HG02852 (cell line): ENCODE measurements around the gene MC1R.
"Not testable (repeated sequence)": the region's sequence is repeated elsewhere in the genome, so short reads cannot be mapped to it uniquely, and the experiment has no call there.

Experiments
- ATAC-seq: cut with Tn5 transposase; IDR thresholded peaks from one replicate; pipeline ENCODE4 v1.9.1; 2021; ENCODE audit warnings: mild to moderate bottlenecking, moderate library complexity; ENCODE audit not compliant: unreplicated experiment

The MC1R gene

DNA sequence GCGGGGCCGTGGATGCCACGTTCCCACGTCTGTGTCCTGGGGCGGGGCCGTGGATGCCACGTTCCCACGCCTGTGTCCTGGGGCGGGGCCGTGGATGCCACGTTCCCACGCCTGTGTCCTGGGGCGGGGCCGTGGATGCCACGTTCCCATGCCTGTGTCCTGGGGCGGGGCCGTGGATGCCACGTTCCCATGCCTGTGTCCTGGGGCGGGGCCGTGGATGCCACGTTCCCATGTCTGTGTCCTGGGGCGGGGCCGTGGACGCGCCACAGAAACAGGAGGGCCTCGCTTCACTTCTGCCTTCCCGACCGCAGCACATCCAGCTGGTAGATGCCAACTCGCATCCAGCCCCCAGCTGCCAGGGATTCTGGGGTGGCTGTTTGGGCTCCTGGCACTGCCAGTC is 15.4 kb downstream of the MC1R start:
- not testable (repeated sequence) for ATAC-seq

DNA sequence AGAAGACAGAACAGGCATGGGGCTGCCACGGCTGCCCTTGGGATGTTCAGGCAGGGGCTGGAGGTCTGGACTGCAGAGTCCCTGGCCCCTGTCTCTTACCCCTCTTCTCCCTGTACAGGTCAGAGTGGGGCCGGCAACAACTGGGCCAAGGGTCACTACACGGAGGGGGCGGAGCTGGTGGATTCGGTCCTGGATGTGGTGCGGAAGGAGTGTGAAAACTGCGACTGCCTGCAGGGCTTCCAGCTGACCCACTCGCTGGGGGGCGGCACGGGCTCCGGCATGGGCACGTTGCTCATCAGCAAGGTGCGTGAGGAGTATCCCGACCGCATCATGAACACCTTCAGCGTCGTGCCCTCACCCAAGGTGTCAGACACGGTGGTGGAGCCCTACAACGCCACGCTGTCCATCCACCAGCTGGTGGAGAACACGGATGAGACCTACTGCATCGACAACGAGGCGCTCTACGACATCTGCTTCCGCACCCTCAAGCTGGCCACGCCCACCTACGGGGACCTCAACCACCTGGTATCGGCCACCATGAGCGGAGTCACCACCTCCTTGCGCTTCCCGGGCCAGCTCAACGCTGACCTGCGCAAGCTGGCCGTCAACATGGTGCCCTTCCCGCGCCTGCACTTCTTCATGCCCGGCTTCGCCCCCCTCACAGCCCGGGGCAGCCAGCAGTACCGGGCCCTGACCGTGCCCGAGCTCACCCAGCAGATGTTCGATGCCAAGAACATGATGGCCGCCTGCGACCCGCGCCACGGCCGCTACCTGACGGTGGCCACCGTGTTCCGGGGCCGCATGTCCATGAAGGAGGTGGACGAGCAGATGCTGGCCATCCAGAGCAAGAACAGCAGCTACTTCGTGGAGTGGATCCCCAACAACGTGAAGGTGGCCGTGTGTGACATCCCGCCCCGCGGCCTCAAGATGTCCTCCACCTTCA is 16.2 kb downstream of the MC1R start:
- no peak for ATAC-seq

DNA sequence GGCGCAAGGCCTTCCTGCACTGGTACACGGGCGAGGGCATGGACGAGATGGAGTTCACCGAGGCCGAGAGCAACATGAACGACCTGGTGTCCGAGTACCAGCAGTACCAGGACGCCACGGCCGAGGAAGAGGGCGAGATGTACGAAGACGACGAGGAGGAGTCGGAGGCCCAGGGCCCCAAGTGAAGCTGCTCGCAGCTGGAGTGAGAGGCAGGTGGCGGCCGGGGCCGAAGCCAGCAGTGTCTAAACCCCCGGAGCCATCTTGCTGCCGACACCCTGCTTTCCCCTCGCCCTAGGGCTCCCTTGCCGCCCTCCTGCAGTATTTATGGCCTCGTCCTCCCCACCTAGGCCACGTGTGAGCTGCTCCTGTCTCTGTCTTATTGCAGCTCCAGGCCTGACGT is 17.0 kb downstream of the MC1R start:
- not testable (repeated sequence) for ATAC-seq

- ATAC-seq: no peak
Observed at GRCh38 chr16:89936034-89936433, 17.4 kb downstream of the MC1R start.

GRCh38 chr16:89936508-89936907 is 17.8 kb downstream of the MC1R start:
- ATAC-seq: no peak

GRCh38 chr16:89936981-89937380 is 18.3 kb downstream of the MC1R start:
- ATAC-seq: no peak

- ATAC-seq: no peak
Observed at GRCh38 chr16:89938175-89938885, 19.7 kb downstream of the MC1R start.

- ATAC-seq: no peak
Observed at GRCh38 chr16:89944773-89945172, 26.1 kb downstream of the MC1R start.

DNA sequence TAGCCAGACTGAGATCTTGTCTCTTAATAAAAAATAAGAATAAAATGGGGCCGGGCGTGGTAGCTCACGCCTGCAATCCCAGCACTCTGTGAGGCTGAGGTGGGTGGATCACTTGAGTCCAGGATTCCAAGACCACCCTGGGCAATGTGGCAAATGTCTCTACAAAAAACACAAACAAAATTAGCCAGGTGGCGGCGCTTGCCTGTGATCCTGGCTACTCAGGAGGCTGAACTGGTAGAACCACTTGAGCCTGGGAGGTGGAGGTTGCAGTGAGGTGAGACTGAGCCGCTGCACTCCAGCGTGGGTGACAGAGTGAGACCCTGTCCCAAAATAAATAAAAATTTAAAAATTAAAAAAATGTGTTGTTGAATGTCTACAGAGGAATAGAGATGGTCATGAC is 27.0 kb downstream of the MC1R start:
- ATAC-seq: no peak

GRCh38 chr16:89946515-89946914 is 27.9 kb downstream of the MC1R start:
- no peak for ATAC-seq

- ATAC-seq: no peak
Observed at GRCh38 chr16:89949121-89949742, 30.6 kb downstream of the MC1R start.

DNA sequence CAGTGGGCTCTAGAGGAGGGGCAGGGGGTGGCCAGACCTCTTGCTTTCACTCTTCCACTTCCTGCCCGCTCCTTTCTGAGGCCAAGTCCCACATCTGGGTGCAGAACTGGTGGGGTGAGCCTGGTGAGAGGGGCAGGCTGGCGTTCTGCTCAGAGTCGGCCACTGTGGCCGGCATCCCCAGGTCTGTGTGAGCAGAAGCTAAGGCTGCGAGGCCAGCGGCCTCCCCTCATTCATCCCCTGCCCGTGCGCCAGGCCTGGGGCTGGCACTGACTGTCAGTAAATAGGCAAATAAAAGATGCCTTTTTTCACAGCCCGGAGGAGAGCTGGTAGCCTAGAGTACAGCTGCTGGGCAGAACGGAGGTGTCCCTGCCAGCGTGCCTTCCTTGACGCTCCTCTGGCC is 31.1 kb downstream of the MC1R start:
- ATAC-seq: no peak

DNA sequence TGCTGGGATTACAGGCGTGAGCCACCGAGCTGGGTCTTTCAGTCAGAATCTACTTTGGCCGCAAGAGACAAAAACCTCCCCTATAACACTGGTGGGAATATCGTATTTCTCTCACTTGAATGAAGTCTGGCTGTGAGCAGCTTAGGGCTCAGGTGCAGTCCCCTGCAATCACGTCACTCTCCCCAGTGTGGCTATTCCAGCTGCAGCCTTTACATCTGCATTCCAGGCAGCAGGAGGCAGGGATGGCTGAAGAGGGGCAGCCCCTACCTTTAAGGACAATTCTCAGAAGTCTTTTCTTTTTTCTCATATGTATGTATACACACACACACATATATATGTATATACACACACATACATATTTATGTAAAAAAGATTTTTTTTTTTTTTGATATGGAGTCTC is 32.8 kb downstream of the MC1R start:
- ATAC-seq: no peak

DNA sequence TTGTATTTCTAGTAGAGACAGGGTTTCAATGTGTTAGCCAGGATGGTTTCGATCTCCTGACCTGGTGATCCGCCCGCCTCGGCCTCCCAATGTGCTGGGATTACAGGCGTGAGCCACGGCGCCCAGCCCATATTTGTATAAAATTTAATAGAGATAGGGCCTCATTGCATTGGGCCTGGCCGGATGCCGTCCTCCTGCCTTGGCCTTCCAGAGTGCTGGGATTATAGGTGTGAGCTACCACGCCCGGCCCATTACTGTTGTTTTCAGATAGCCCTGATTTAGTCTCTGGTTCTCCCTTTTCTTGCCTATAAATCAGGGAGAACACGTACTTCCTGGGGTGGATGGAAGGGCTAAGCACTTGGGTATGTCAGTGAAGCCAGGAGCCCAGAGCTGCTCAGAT is 33.4 kb downstream of the MC1R start:
- no peak for ATAC-seq

- ATAC-seq: no peak
Observed at GRCh38 chr16:89952551-89952950, 33.9 kb downstream of the MC1R start.

DNA sequence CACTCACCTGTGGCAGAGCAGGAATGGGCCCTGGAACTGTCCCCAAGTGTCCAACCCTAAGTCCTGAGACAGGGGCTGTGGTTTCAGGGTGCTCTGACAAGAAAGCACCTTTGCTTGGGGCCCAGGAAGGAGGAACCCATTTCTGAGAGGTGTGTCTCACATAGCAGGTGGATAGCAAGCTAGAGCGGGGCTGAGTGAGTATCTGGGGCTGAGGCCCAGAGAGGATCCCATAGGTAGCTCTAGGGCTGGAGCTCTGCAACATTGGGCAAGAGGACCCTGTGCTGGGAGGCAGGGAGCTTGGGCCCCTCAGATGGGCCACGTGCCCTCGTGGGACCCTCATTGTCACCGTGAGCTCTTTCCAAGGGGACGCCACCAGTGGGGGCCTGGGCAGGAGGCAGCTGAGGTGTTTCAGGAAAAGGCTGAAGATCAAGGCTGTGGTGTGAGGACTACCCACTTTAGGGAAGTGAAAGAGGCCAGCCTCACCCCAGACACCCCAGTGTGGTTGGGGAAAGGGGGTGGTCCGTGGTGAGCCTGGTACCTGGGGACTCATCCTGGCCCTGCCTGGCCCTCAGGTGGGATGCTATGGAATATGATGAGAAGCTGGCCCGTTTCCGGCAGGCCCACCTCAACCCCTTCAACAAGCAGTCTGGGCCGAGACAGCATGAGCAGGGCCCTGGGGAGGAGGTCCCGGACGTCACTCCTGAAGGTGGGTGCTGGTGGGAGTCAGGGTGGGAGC is 35.2 kb downstream of the MC1R start:
- ATAC-seq: peak; percentile 64

GRCh38 chr16:89954462-89954861 is 35.8 kb downstream of the MC1R start:
- no peak for ATAC-seq

- ATAC-seq: no peak
Observed at GRCh38 chr16:89955001-89955685, 36.5 kb downstream of the MC1R start.

DNA sequence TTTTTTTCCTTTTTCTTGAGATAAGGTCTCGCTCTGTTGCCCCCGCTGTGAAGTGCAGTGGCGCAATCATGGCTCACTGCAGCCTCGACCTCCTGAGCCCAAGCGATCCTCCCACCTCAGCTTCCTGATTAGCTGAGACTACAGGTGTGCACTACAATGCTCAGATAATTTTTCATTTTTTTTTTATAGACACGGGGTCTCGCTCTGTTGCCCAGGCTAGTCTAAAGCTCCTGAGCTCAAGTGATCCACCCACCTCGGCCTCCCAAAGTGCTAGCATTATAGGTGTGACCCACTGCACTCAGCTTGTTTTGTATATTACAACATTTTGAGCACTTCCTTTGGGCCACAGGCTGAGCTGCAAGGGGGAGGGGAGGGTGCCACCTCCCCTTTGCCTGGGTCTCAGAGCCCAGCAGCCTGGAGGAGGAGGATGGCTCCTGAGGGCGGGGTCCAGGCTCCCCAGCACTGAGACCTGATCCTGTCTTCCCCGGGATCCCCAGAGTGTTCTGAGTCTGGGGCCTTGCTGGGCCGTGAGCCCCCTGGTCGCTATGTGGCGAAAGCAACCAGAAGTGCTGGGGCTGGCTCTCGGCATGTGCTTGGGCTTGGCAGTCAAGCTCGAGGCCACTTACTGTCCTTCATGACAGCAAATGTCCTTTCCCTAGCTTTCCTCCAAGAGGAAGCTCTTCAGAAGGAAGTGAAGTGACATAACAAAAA is 38.0 kb downstream of the MC1R start:
- no peak for ATAC-seq
